Measurements from ENCODE around the gene SFXN5.

SFXN5 gene

GRCh38 chr2:72989770-72990556 lies 81.5 kb downstream of the SFXN5 start:
- H3K27ac Mint-ChIP-seq: no peak overlapping the region
- no peak for DNase-seq
- no peak overlapping the region for H3K4me3 Mint-ChIP-seq
- no peaks in the 10 kb centered on the region for H3K9me3 Mint-ChIP-seq
- no peaks in the 10 kb centered on the region for H3K27me3 Mint-ChIP-seq
- no peaks in the 10 kb centered on the region for H3K36me3 Mint-ChIP-seq
- H3K4me1 Mint-ChIP-seq: no peaks in the 10 kb centered on the region
- CTCF ChIA-PET: interaction anchor here (1.5 to 2.5 kb wide), 4 partner anchors 16 to 187 kb away, joined by 6 to 19 read pairs (median 13); no protein-coding TSS in a partner anchor

- Mint-ChIP-seq H3K4me1 (no peaks in the 10 kb centered on the region), H3K9me3 (no peaks in the 10 kb centered on the region), H3K36me3 (no peaks in the 10 kb centered on the region), H3K4me3 (no peak overlapping the region), H3K27ac (no peak overlapping the region), H3K27me3 (no peaks in the 10 kb centered on the region)
- DNase-seq: no peak
- CTCF ChIA-PET: no interaction called here
Measured at GRCh38 chr2:72988726-72989273, 82.7 kb downstream of the SFXN5 start.

GRCh38 chr2:72988041-72988440 lies 83.5 kb downstream of the SFXN5 start:
- H3K36me3 Mint-ChIP-seq: no peaks in the 10 kb centered on the region
- no peak overlapping the region for H3K27ac Mint-ChIP-seq
- no peaks in the 10 kb centered on the region for H3K27me3 Mint-ChIP-seq
- no peaks in the 10 kb centered on the region for H3K9me3 Mint-ChIP-seq
- CTCF ChIA-PET: interaction anchor here (0.7 kb wide), 1 partner anchor 14 kb away, joined by 3 read pairs; no protein-coding TSS in a partner anchor
- no peak overlapping the region for H3K4me3 Mint-ChIP-seq
- no peaks in the 10 kb centered on the region for H3K4me1 Mint-ChIP-seq
- DNase-seq: no peak

DNA sequence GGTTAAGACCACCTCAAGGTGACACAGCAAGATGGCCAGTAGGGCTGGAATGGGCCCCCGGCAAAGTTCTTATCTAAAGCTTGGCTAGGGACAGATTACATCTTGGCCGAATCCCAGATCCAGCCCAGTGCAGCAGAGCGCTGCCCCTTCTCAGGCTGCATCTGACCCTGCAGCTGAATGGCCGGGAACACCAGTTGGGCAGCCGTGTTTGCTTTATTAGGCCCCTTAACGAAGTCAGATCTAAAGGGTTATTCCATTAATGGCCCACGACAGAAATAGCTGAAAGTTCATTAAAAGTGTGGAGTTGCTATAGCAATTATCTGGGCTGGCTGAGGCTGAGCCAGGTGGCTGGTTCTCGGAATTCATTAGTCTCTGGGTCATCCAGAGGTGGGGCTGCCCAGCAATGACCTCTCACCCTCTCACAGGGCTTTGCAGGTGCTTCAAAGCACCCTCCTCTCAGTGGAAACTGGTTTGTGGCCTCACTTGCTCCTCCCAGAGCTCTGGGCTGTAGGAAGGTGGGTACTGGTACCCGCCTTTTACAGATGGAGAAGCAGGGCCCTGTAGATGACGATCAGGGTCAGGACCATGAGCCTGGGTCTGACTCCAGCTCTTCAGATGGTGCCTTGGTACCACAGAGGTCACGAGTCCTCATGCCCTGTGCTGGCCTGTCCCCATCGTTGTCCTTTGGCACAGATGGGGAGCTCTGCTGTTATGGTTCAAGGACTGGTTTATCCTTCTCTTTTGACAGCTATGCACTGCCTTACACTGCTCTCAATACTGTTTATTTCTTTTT lies 85.4 kb downstream of the SFXN5 start:
- no peak for DNase-seq
- Mint-ChIP-seq H3K4me1 (no peaks in the 10 kb centered on the region), H3K27ac (no peak overlapping the region), H3K27me3 (no peaks in the 10 kb centered on the region), H3K4me3 (no peak overlapping the region), H3K9me3 (no peaks in the 10 kb centered on the region), H3K36me3 (no peaks in the 10 kb centered on the region)
- CTCF ChIA-PET: interaction anchor here (0.9 to 2.0 kb wide), 3 partner anchors 12 to 226 kb away, joined by 3 to 13 read pairs (median 5); no protein-coding TSS in a partner anchor

DNA sequence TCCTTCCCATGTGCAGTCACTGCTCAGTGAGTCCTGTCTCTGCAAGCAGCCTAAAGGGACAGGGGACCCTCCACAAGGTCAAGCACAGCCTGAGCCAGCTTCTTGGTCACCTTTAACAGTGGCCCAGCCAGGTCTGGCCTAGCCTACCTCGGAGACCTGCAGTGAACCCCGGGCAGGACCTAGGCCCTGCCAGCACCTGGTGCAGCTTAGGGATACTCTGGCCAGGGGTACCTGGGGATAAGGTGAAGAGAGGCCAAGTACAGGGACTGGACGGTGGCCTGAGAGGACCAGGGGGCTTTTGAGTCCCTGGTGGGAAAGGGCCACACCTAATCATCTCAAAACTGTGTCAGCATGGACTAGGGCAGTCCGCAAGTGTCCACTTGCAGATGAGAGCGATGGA lies 86.4 kb downstream of the SFXN5 start:
- no peaks in the 10 kb centered on the region for H3K9me3 Mint-ChIP-seq
- no peaks in the 10 kb centered on the region for H3K36me3 Mint-ChIP-seq
- no peak for DNase-seq
- H3K27me3 Mint-ChIP-seq: no peaks in the 10 kb centered on the region
- no peaks in the 10 kb centered on the region for H3K4me1 Mint-ChIP-seq
- CTCF ChIA-PET: interaction anchor here (1.0 to 2.0 kb wide), 2 partner anchors 12 to 92 kb away, joined by 6 to 13 read pairs; no protein-coding TSS in a partner anchor
- no peak overlapping the region for H3K27ac Mint-ChIP-seq
- no peak overlapping the region for H3K4me3 Mint-ChIP-seq

- H3K27me3 Mint-ChIP-seq: no peaks in the 10 kb centered on the region
- no peak for DNase-seq
- H3K36me3 Mint-ChIP-seq: no peaks in the 10 kb centered on the region
- H3K4me1 Mint-ChIP-seq: no peaks in the 10 kb centered on the region
- CTCF ChIA-PET: interaction anchor here (1.0 to 1.4 kb wide), 2 partner anchors 11 to 91 kb away, joined by 5 to 6 read pairs; no protein-coding TSS in a partner anchor
- H3K27ac Mint-ChIP-seq: no peak overlapping the region
- no peaks in the 10 kb centered on the region for H3K9me3 Mint-ChIP-seq
- no peak overlapping the region for H3K4me3 Mint-ChIP-seq
Measured at GRCh38 chr2:72984172-72984671, 87.3 kb downstream of the SFXN5 start.

- H3K9me3 Mint-ChIP-seq: no peaks in the 10 kb centered on the region
- no peaks in the 10 kb centered on the region for H3K27me3 Mint-ChIP-seq
- no peak overlapping the region for H3K4me3 Mint-ChIP-seq
- no peaks in the 10 kb centered on the region for H3K4me1 Mint-ChIP-seq
- H3K27ac Mint-ChIP-seq: no peak overlapping the region
- no peak for DNase-seq
- H3K36me3 Mint-ChIP-seq: no peaks in the 10 kb centered on the region
- CTCF ChIA-PET: interaction anchor here (1.0 to 2.4 kb wide), 4 partner anchors 8 to 90 kb away, joined by 3 to 8 read pairs (median 4); no protein-coding TSS in a partner anchor
Measured at GRCh38 chr2:72983500-72984161, 87.9 kb downstream of the SFXN5 start.

DNA sequence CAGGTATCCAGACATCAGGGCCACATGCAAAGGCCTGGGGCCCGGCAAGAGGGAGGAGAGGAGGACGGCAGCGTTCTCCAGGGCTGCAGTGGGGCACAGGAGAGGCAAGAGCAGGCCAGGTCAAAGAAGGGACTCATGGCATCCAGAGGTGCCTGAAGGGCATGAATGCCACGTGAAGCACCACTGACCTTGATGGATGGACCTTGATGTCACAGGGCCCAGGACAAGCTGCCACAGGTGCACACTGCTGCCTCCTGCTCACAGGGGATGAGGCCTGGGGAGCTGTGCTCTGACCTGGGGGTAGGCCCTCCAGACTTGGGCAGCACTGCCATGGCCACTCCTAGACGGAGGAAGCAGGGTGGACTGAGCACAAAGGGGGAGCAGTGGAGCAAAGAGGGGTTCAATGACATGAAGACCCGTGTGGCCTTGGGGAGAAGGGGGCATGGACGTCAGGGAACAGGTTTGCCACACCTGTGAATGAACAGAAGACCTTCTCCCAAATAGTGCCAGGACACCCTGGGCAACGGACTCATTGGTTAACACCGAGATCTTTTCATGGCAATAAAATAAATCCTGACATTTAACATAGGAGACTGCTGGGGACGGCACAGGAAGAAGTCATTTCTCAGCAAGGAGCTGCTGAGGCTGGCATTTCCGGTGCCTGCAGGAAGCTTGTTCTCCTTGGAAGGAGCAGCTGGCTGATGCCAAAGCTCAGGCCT lies 88.6 kb downstream of the SFXN5 start:
- no peaks in the 10 kb centered on the region for H3K9me3 Mint-ChIP-seq
- DNase-seq: no peak
- CTCF ChIA-PET: interaction anchor here (1.0 to 2.4 kb wide), 4 partner anchors 8 to 89 kb away, joined by 3 to 8 read pairs (median 4); no protein-coding TSS in a partner anchor
- H3K4me1 Mint-ChIP-seq: no peaks in the 10 kb centered on the region
- H3K27me3 Mint-ChIP-seq: no peaks in the 10 kb centered on the region
- no peak overlapping the region for H3K4me3 Mint-ChIP-seq
- H3K36me3 Mint-ChIP-seq: no peaks in the 10 kb centered on the region
- no peak overlapping the region for H3K27ac Mint-ChIP-seq

- H3K36me3 Mint-ChIP-seq: no peaks in the 10 kb centered on the region
- no peak for DNase-seq
- H3K27me3 Mint-ChIP-seq: no peaks in the 10 kb centered on the region
- no peak overlapping the region for H3K4me3 Mint-ChIP-seq
- no peak overlapping the region for H3K27ac Mint-ChIP-seq
- H3K4me1 Mint-ChIP-seq: no peaks in the 10 kb centered on the region
- CTCF ChIA-PET: interaction anchor here (2.4 kb wide), 1 partner anchor 9 kb away, joined by 8 read pairs; no protein-coding TSS in a partner anchor
- H3K9me3 Mint-ChIP-seq: no peaks in the 10 kb centered on the region
Measured at GRCh38 chr2:72982219-72982618, 89.3 kb downstream of the SFXN5 start.

GRCh38 chr2:72981536-72981935 lies 90.0 kb downstream of the SFXN5 start:
- no peak for DNase-seq
- Mint-ChIP-seq H3K4me1 (no peaks in the 10 kb centered on the region), H3K36me3 (no peaks in the 10 kb centered on the region), H3K4me3 (no peak overlapping the region), H3K27me3 (no peaks in the 10 kb centered on the region), H3K9me3 (no peaks in the 10 kb centered on the region), H3K27ac (no peak overlapping the region)
- CTCF ChIA-PET: interaction anchor here (1.3 to 2.4 kb wide), 2 partner anchors 8 to 10 kb away, joined by 5 to 8 read pairs; no protein-coding TSS in a partner anchor

- no peak for DNase-seq
- H3K4me3 Mint-ChIP-seq: no peak overlapping the region
- H3K27me3 Mint-ChIP-seq: no peaks in the 10 kb centered on the region
- no peaks in the 10 kb centered on the region for H3K36me3 Mint-ChIP-seq
- no peak overlapping the region for H3K27ac Mint-ChIP-seq
- no peaks in the 10 kb centered on the region for H3K9me3 Mint-ChIP-seq
- no peaks in the 10 kb centered on the region for H3K4me1 Mint-ChIP-seq
- CTCF ChIA-PET: interaction anchor here (1.1 to 1.3 kb wide), 2 partner anchors 11 to 88 kb away, joined by 4 to 5 read pairs; no protein-coding TSS in a partner anchor
Measured at GRCh38 chr2:72980535-72981217, 90.8 kb downstream of the SFXN5 start.

DNA sequence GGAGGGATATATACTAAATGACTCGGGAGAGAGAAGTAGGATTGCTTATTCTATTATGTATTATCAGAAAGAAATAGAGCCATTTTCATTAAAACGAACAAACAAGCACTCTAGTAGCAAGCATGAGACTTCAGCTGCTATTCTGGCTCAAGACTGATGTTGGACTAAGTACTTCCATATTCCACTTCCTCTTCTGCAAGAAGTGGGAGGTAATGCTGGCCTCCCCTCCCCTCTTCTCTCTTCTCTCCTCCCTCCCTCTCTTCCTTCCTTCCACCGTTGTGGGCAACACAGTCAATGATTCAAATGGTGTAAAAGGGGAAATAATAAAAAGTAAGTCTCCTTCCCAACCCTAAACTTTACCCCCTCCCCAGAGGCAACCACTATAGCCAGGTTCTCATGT lies 91.6 kb downstream of the SFXN5 start:
- Mint-ChIP-seq H3K27ac (no peak overlapping the region), H3K36me3 (no peaks in the 10 kb centered on the region), H3K27me3 (peaks cover 3% of the 10 kb centered on the region), H3K9me3 (no peaks in the 10 kb centered on the region), H3K4me1 (no peaks in the 10 kb centered on the region), H3K4me3 (no peak overlapping the region)
- CTCF ChIA-PET: interaction anchor here (1.1 kb wide), 1 partner anchor 88 kb away, joined by 4 read pairs; no protein-coding TSS in a partner anchor
- no peak for DNase-seq

All from activated naive CD4-positive, alpha-beta T cell treated with anti-CD3 and anti-CD28 coated beads, Interleukin-2, amount 10 ng/mL, durations not matched to agents 7 days and 5 days (primary cell).